Raji (cell line): ENCODE measurements around the gene LMLN.

ENCODE experiments used
- POLR2A ChIP-seq: IDR thresholded peaks from 2 replicates; pipeline ENCODE4 v1.6.1; 2011; ENCODE audit warnings: low read depth, low read length, control low read depth; ENCODE audit not compliant: insufficient read depth

The LMLN gene, protein sequence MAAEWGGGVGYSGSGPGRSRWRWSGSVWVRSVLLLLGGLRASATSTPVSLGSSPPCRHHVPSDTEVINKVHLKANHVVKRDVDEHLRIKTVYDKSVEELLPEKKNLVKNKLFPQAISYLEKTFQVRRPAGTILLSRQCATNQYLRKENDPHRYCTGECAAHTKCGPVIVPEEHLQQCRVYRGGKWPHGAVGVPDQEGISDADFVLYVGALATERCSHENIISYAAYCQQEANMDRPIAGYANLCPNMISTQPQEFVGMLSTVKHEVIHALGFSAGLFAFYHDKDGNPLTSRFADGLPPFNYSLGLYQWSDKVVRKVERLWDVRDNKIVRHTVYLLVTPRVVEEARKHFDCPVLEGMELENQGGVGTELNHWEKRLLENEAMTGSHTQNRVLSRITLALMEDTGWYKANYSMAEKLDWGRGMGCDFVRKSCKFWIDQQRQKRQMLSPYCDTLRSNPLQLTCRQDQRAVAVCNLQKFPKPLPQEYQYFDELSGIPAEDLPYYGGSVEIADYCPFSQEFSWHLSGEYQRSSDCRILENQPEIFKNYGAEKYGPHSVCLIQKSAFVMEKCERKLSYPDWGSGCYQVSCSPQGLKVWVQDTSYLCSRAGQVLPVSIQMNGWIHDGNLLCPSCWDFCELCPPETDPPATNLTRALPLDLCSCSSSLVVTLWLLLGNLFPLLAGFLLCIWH

DNA sequence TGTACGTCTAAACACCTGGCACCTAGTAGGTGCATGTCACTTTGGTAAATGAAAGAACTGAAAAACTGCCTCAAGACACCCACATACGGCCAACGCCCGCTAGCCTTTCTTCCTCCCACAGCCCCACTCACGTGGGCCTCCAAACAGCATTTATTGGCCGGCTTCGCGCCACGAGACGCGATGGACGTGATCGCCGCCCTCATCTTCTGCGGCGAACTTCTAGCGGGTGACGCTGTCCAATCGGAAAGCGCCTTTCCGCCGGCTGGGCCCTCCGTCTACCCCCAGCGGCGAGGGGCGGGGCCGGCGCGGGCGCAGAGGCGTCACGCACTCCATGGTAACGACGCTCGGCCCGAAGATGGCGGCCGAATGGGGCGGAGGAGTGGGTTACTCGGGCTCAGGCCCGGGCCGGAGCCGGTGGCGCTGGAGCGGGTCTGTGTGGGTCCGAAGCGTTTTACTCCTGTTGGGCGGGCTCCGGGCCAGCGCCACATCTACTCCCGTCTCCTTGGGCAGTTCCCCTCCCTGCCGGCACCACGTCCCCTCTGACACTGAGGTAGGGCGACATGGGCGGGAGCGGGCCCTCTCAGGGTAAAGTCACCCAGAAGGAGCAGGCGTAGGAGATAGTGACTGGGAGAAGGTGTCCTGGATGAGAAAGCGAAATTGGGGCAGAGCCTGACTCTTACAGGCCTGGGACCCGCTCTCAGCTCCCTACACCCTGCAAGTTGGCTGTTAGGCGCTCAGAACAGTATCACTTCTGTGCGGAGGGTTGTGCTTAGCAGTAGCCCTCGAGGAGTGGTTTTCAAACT, at the start of gene LMLN:
Gene LMLN (plus strand): TSS at position 327 of the 803 bp plus-strand sequence. CDS start 29 bp downstream, at position 356.
- TF ChIP-seq POLR2A = peak; percentile 71

DNA sequence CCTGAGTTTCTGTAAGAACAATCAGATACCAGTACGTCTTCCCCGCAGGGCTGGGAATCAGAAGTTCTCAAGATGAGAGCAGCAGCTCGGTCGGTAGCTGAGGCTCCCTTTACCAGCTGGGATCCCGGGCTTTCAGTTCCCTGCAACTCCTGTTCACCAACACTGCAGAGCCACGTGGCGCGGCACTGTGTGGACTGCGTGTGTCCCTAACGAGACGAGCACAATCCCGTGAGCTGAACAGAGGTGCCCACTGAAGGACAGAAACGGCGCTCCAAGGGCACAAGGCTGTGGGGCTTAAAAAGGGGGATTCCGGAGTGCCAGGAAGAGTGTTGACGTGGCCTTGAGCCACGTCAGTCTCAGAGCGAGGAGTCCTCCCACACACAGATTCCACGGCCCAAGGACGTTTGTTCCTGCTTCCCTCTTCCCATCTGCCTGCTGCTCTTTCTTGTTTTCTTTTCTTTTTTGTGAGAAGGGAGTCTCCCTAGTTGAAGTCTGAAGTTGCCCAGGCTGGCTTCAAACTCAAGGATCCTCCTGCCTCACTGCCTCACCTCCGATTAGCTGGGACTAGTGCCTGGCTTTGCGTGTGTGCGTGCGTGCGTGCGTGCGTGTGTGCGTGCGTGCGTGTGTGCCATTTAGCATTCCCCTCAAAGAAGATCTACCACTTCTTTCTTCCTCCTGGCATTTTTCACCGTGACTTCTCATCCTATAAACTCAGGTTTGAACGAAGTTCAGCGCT, 47.1 kb upstream of the LMLN start:
- TF ChIP-seq POLR2A = no peak

DNA sequence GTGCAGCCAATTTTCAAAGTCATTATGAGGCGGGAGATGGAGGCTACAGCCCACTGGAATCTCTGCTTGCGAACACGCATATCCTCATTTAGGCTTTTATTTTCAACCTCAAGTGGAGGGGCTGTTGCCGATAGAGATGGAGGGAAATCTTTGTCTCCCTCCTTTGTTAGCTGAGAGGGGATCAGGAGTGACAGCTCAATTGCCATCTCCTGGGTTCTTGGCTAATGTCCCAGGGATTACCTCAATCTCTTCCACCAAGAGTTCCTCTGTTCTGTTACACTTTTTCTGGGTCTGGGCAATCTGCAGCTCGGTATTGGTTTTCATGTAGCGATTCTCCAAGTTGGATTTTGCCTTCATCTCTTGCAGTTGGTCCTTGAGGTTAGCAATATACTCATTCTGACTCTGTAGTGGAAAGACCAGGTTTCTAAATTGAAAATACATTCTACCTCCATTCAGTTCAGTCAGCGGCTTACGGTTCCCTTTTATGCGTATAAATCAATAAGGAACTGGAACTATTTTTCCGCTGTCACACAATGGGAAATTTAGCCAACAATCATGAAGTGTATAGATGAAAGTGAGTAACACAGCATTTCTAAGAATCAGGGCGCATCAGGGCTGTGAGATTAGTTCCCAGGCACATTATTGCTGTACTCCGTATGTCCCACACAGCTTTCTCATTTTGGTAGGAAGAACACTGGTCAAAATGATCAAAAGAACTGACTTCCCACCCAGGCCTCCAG, 46.2 kb upstream of the LMLN start:
- TF ChIP-seq POLR2A = no peak

DNA sequence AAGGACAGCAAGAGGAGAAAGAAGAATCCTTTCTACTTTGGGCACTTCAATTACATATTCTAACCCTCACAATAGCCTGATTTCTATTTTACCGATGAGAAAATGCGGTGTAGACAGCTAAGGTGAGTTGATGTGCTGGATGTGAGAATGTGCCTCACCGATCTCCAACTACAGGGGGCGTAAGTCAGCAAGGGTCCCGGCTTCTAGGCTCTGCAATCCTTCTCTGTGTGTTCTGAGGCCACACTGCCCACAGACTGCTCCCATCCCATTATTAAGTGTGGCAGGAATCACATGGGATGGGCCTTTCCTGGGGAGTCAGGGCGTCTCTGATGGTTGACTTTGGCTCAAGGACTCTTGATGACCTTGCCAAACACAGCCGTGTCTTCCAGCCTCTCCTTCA, 33.6 kb upstream of the LMLN start:
- TF ChIP-seq POLR2A = no peak

DNA sequence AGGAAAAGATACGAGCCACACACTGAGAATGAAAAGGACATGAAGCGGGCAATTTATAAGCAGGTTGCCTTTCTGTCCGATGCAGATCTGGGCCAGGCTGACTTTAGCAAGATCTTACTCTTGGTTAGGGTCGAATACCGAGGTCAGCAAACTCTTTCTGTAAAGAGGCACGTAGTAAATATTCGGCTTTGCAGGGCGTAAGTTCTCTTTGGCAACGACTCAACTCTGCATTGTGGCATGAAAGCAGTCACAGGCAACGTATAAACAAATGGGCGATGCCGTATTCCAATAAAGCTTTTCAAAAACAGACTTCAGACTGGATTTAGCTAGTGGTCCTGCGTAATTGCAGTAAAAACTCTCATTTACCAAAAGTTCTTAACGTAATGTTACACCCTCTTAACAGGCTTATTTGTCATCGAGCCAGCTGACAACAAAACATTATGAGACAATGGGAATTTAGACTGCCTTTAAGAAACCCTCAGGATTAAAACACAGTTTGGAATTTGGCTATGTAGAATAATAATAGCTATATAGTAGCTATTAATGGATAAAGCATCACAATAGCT, 23.1 kb upstream of the LMLN start:
- TF ChIP-seq POLR2A = no peak

DNA sequence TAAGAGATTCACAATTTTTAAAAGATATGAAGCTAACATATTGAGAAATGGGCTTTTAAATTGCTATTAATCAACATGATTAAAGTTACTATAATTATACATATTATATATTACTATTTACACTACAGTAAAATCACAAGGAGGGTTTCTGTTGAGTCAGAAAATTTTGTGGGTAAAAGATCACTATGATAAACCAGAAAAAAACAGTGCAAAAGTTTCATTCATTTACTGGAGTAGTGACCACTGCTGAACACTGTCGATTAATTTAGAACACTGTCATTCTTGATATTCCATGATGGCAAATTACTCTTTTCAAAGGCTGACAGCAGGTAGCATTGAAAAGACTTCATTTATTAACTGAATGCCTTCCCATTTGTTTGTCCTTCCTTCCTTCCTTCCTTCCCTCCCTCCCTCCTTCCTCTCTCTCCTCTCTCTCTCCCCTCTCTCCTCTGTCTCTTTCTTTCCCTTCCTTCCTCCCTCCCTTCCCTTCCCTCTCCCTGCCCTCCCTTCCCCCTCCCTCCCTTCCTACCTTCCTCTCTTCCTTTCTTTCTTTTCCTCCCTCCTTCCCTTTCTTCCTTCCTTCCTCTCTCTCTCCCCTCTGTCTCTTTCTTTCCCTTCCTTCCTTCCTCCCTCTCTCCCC, 19.2 kb upstream of the LMLN start:
- TF ChIP-seq POLR2A = no peak

DNA sequence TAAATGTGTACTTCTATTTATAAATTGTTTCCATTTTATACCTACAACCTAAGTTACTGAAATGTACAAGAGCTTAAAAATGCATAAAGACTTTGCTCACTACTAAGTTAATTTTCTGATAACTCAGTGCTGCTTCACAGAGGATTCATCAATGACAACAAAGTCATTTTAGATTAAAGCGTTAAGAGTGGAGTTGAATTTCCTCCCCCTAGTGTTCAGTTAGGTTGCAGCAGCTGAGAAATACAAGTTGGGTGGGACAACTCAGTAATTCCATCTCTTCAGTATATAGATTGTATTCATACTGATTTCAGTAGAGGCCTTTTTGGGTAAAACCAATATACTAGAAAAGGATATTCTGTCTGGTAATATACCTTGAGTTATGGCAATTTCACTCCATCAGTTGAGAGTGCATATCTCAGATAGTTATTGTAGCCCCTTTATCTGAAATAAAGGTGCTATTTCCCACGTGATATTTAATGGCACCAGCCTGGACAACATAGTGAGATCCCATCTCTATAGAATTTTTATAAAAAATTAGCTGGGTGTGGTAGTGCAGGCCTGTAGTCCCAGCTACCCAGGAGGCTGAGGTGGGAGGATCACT, 17.0 kb upstream of the LMLN start:
- TF ChIP-seq POLR2A = no peak

DNA sequence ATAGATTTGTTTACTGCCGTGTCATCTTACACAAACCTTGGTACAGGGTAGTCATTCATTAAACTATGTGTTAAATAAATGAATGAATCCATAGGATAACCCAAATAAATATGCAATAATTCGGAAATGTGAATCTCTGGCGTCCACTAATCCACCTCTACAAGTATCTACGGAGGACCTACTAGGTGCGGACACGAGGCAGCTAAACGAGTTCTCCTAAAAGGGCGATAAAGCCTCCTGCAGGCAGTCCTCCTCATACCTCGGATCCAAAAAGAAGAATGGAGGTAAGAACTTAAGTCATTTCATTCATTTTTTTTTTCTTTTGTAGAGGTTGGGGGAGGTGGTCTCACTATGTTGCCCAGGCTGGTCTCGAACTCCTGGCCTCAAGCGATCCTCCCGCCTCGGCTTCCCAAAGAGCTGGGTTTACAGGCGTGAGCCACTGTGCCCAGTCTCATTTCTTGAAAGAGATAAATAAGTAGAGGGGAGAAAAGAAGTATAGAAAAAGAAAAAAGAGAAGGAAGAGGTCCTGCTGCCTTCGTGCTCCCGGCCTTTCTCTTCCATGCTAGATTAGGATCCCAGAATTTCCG, 10.7 kb upstream of the LMLN start:
- no peak for TF ChIP-seq POLR2A

DNA sequence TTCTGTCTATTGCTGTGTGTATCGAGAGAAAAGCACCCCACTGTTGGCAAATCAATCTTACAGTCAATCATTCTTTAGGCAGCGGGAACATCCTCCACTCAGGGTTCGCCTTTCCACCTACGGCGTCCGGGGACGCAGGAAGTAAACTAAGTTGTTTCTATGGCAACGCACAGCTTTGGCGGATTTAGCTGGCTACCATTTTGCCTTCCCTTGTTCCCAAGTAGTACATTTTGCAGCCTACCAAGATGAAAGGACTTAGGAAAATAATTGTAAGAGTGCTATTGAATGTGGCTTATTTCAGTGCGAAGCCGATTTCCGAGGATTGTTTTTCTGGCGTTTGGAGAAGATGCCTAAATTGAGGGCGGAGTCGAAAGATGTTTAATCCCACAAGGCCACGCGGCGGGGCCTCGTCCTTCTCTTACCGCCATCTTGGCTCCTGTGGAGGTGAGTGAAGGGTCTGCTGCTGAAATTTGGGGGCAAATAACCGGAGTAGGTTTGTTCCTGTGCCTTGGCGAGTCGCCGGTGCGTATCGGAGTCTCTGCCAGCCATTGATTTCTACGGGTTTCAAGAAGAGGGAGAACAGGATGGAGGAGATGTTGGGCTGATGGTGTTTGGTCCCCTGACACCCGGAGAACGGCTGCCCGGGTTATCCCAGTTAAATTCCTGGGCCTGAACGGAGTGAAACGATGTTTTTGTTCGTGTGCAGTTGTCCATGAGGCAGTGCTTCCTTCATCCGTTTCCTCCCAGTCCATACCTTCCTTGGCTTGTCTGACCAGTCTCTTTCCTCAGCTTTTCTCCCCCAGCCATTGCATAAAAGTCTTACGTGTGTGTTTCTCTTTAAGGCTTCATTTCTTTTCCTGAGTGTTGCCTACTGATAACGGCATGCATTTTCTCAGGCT, 10.0 kb upstream of the LMLN start, which contains the start of gene RPL35A:
Gene RPL35A (plus strand): TSS at position 413 of the 899 bp plus-strand sequence. CDS start 778 bp downstream, outside the sequence.
- TF ChIP-seq POLR2A = peak; percentile 91

DNA sequence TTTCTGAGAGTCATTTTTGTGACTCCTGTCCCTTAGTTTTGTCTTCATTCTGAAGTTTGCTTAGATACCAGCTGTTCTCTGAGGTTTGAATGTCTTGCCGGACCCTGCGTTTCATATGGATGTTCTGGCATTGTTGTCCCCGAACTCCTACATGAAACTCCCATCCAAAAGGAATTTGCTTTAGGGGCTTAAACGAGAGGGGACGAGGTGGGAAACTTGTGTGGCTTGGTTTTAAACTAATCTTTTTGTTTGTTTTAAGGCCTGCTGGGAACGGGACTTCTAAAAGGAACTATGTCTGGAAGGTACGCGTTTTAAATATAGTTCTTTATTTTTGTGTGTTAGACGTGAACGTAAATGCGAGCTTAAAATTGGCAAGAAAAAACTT, 9.3 kb upstream of the LMLN start:
- no peak for TF ChIP-seq POLR2A

DNA sequence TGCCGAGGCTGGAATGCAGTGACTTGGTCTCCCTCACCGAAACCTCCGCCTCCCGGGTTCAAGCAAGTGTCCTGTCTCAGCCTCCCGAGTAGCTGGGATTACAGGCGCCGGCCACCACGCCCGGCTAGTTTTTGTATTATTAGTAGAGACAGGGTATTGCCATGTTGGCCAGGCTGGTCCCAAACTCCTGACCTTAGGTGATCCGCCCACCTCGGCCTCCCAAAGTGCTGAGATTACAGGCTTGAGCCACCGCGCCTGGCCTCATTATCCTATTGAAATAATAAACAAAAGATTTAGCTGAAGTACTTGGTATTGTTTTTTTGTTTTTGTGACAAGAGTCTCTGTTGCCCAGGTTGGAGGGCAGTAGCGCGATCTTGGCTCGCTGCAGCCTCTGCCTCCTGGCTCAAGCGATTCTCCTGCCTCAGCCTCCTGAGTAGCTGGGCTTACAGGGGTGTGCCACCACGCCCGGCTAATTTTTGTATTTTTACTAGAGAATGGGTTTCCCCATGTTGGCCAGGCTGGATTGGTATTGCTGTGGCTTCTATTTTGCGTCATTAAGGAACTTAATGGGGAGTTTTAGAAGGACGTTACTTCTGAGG, 8.5 kb upstream of the LMLN start:
- TF ChIP-seq POLR2A = no peak
